Heart left ventricle (tissue), 16 donors: ENCODE measurements around the gene TTLL11. TPM values are rescaled to one million over a fixed set of nuclear protein-coding genes. Genes with fewer than 3 reads are reported as not detected.

ENCODE experiments used
- ATAC-seq, 4 donors: fragments of 200-7000 bp; cut with Tn5 transposase; one replicate each; pipeline ENCODE4 v1.9.1; 2020 to 2022; ENCODE audit warnings: moderate library complexity in 4 of 4, mild to moderate bottlenecking in 3 of 4, moderate number of reproducible peaks in 1 of 4
- DNase-seq, 5 donors: peaks; one replicate each; pipeline ENCODE4 v3.0.0-alpha.2; 2020
- H3K27ac ChIP-seq, 12 donors: fragments of 200-600 bp; sonication (generic) in 4 of 12; one replicate each; pipeline versions ENCODE4 v1.5.0 to v1.8.0; 2016 to 2022; ENCODE audit warnings: mild to moderate bottlenecking in 2 of 12
- H3K27me3 ChIP-seq, 9 donors: fragments of 200-600 bp; sonication (generic) in 2 of 9; one replicate each; pipeline versions ENCODE4 v1.5.1 to v1.8.0; 2016 to 2022; ENCODE audit warnings: mild to moderate bottlenecking in 3 of 9
- H3K36me3 ChIP-seq, 9 donors: fragments of 200-600 bp; sonication (generic) in 2 of 9; one replicate each; pipeline versions ENCODE4 v1.5.0 to v1.8.0; 2018 to 2022; ENCODE audit warnings: mild to moderate bottlenecking in 2 of 9
- H3K4me1 ChIP-seq, 12 donors: fragments of 200-600 bp; sonication (generic) in 4 of 12; one replicate each; pipeline versions ENCODE4 v1.5.0 to v1.8.0; 2016 to 2022; ENCODE audit warnings: mild to moderate bottlenecking in 3 of 12
- H3K4me3 ChIP-seq, 12 donors: fragments of 200-600 bp; sonication (generic) in 4 of 12; one replicate each; pipeline versions ENCODE4 v1.5.0 to v1.8.0; 2017 to 2022; ENCODE audit warnings: mild to moderate bottlenecking in 9 of 12, moderate library complexity in 4 of 12
- H3K9me3 ChIP-seq, 12 donors: fragments of 200-600 bp; sonication (generic) in 4 of 12; one replicate each; pipeline versions ENCODE4 v1.5.0 to v1.8.0; 2016 to 2022; ENCODE audit warnings: mild to moderate bottlenecking in 1 of 12
- CTCF ChIP-seq, 12 donors: fragments of 200-600 bp; sonication (generic) in 4 of 12; IDR thresholded peaks; one replicate each; pipeline versions ENCODE4 v1.5.0 to v1.8.0; 2018 to 2022; ENCODE audit warnings: antibody characterized with exemption in 12 of 12, mild to moderate bottlenecking in 5 of 12
- POLR2A ChIP-seq, 2 donors: fragments of 450-650 bp; IDR thresholded peaks; one replicate each; pipeline ENCODE4 v1.6.1; 2017; ENCODE audit warnings: antibody characterized with exemption in 2 of 2, mild to moderate bottlenecking in 2 of 2, moderate library complexity in 2 of 2
- WGBS, 4 donors: extraction: QIAGEN DNeasy Blood & Tissue Kit in 2 of 4; methylation state at CpG; one replicate each; pipeline versions ENCODE4 v1.1.5 to v1.1.7; 2013 to 2018; 5-methylcytosine and 5-hydroxymethylcytosine counted together
- intact Hi-C, 10 donors: fragments of 100-400 bp; cut with DNase I; formaldehyde crosslinking; loops; one replicate each; pipeline versions ENCODE4 v1.11.1 to v1.14.2; 2022
- polyA plus RNA-seq, 2 donors: library from polyadenylated mRNA; stranded (reverse); fragments of 200-250 nt; gene quantifications; one replicate each; pipeline ENCODE4 v1.2.3, GENCODE V29; 2013
- total RNA-seq, 9 donors: library from RNA; depleted of rRNA in 2 of 9; stranded (reverse); fragments of >200 nt in 2 of 9; fragmentation: NEBNext Ultra II Directional in 3 of 9; extraction: Animal tissue kit (Norgen Biotek cat#: 25700) in 3 of 9; gene quantifications; one replicate each; pipeline versions ENCODE4 v1.1.0 to v1.2.4, GENCODE V29; 2016 to 2023
- donor health status: ischemic (EF 13 %, LVEDD 7.1; RV severe dilation, severe dysfunction).
- donor health status: healthy with polysubstance abuse.
- donor health status: DM: no; HTN: yes; CAD: no.
- donor health status: DM: no; HTN: no; CAD: no.
- donor health status: ischemic (EF 25% LVEDD 6.9; RV normal size, moderate dysfunction).
- donor health status: ischemic (EF 25% LVEDD 5.7; RV mildly dilated, moderate dysfunction).
- donor health status: healthy.
- donor health status: DM: yes; HTN: yes; CAD: no.
- donor health status: ischemic (EF 35%, LVEDD 5.7; RV mildly dilated, moderate dysfunction).
- donor health status: nonischemic (EF 11% LVEDD 7.7; RV severe dilation, severe dysfunction).
- donor health status: DM: yes; HTN: yes; CAD: no.
- donor health status: PGD.
- donor health status: ischemic (EF 29% LVEDD 5.4; RV normal size, mild dysfunction).
- donor health status: nonischemic (EF 23%, LVEDD 6.1; RV moderate dilation, normal function).

TTLL11 gene
- total and polyA plus RNA-seq, 11 donors, result 2.7 to 10.9 (median 7.9) TPM

GRCh38 chr9:122016744-122017143 lies 76.4 kb downstream of the TTLL11 start:
- DNase-seq, result no peak
- H3K4me1 ChIP-seq, result peaks cover 0 to 25% (median 16%) of the 10 kb centered on the region in 12 donors
- H3K4me3 ChIP-seq, result no peak overlapping the region
- intact Hi-C loops, result no loop called here
- H3K9me3 ChIP-seq, result no peaks in the 10 kb centered on the region
- WGBS, 4 donors, result 22 to 34% (median 29%) methylated on average over 6 of the region's 6 CpGs
- no peak for ATAC-seq
- TF ChIP-seq POLR2A (IDR thresholded peaks at IDR 0.05) (no peak), CTCF (IDR thresholded peaks at IDR 0.05) (peak in 9 of 12 donors; percentile 17 to 55 (median 30))
- H3K27me3 ChIP-seq, result no peaks in the 10 kb centered on the region
- H3K36me3 ChIP-seq, result no peaks in the 10 kb centered on the region
- H3K27ac ChIP-seq, result no peak overlapping the region

- H3K9me3 ChIP-seq, result no peaks in the 10 kb centered on the region
- ATAC-seq (peak in 1 of 4 donors; percentile 29), DNase-seq (no peak)
- TF ChIP-seq CTCF (IDR thresholded peaks at IDR 0.05) (no peak), POLR2A (IDR thresholded peaks at IDR 0.05) (no peak)
- no peak overlapping the region for H3K27ac ChIP-seq
- 45 to 60% (median 48%) methylated on average over 7 of the region's 7 CpGs for WGBS, 4 donors
- intact Hi-C loops, result no loop called here
- no peaks in the 10 kb centered on the region for H3K36me3 ChIP-seq
- H3K27me3 ChIP-seq, result no peaks in the 10 kb centered on the region
- H3K4me3 ChIP-seq, result no peak overlapping the region
- peaks cover 0 to 25% (median 16%) of the 10 kb centered on the region in 12 donors for H3K4me1 ChIP-seq
Measured at GRCh38 chr9:122016309-122016708, 76.8 kb downstream of the TTLL11 start.

GRCh38 chr9:122015170-122015821 lies 77.8 kb downstream of the TTLL11 start:
- Histone ChIP-seq H3K27me3 (no peaks in the 10 kb centered on the region), H3K27ac (no peak overlapping the region), H3K9me3 (no peaks in the 10 kb centered on the region), H3K36me3 (no peaks in the 10 kb centered on the region), H3K4me1 (peaks cover 0 to 25% (median 16%) of the 10 kb centered on the region in 12 donors), H3K4me3 (no peak overlapping the region)
- ATAC-seq (peak in 3 of 4 donors; percentile 28 to 50 (median 48)), DNase-seq (no peak)
- WGBS, 4 donors, result 53 to 61% (median 59%) methylated on average over 10 to 11 of the region's 11 CpGs
- intact Hi-C loops, result no loop called here
- no peak for TF ChIP-seq CTCF (IDR thresholded peaks at IDR 0.05)
- TF ChIP-seq POLR2A (IDR thresholded peaks at IDR 0.05), result no peak

GRCh38 chr9:122011818-122012498 lies 81.2 kb downstream of the TTLL11 start:
- Histone ChIP-seq H3K27ac (no peak overlapping the region), H3K36me3 (no peaks in the 10 kb centered on the region), H3K4me3 (no peak overlapping the region), H3K9me3 (no peaks in the 10 kb centered on the region), H3K4me1 (peaks cover 0 to 36% (median 19%) of the 10 kb centered on the region in 12 donors), H3K27me3 (no peaks in the 10 kb centered on the region)
- ATAC-seq (no peak), DNase-seq (no peak)
- TF ChIP-seq CTCF (IDR thresholded peaks at IDR 0.05), result no peak
- TF ChIP-seq POLR2A (IDR thresholded peaks at IDR 0.05), result no peak
- intact Hi-C loops, result no loop called here
- WGBS, 4 donors, result 88 to 96% (median 89%) methylated on average over 4 of the region's 4 CpGs
